GM21529 (cell line): ENCODE measurements around the gene TMEM98.
"Not testable (repeated sequence)": the region's sequence is repeated elsewhere in the genome, so short reads cannot be mapped to it uniquely, and the experiment has no call there.

ENCODE experiments used
- ATAC-seq: cut with Tn5 transposase; IDR thresholded peaks from one replicate; pipeline ENCODE4 v1.9.1; 2021; ENCODE audit not compliant: unreplicated experiment

Gene TMEM98

GRCh38 chr17:32976605-32977004 is 48.7 kb downstream of the TMEM98 start:
- ATAC-seq = no peak

- ATAC-seq = no peak
Measured at GRCh38 chr17:32980230-32980629, 52.3 kb downstream of the TMEM98 start.

- ATAC-seq = not testable (repeated sequence)
Measured at GRCh38 chr17:32981611-32982010, 53.7 kb downstream of the TMEM98 start.

- no peak for ATAC-seq
Measured at GRCh38 chr17:32985050-32985756, 57.2 kb downstream of the TMEM98 start.

- not testable (repeated sequence) for ATAC-seq
Measured at GRCh38 chr17:32987453-32987805, 59.5 kb downstream of the TMEM98 start.

- not testable (repeated sequence) for ATAC-seq
Measured at GRCh38 chr17:32987868-32988267, 59.9 kb downstream of the TMEM98 start.

GRCh38 chr17:32988481-32989101 is 60.6 kb downstream of the TMEM98 start:
- ATAC-seq = no peak

GRCh38 chr17:32992321-32993033 is 64.5 kb downstream of the TMEM98 start:
- ATAC-seq = no peak

GRCh38 chr17:32993977-32994376 is 66.0 kb downstream of the TMEM98 start:
- no peak for ATAC-seq
